Right lobe of liver (tissue), 6 donors: ENCODE data around the gene ROCK2. TPM values are rescaled to one million over a fixed set of nuclear protein-coding genes. Genes with fewer than 3 reads are reported as not detected.

ENCODE experiments used
- ATAC-seq, 4 donors: fragments of 200-7000 bp; cut with Tn5 transposase; one replicate each; pipeline ENCODE4 v1.9.1; 2020; ENCODE audit warnings: mild to moderate bottlenecking in 4 of 4, moderate library complexity in 4 of 4
- DNase-seq, 3 donors: peaks; one replicate each; pipeline ENCODE4 v3.0.0-alpha.2; 2020
- H3K27ac ChIP-seq, 3 donors: fragments of 200-600 bp; one replicate each; pipeline ENCODE4 v1.8.0; 2022
- H3K27me3 ChIP-seq, 2 donors: fragments of 200-600 bp; one replicate each; pipeline ENCODE4 v1.8.0; 2022
- H3K36me3 ChIP-seq, 4 donors: fragments of 200-600 bp; sonication (generic) in 1 of 4; one replicate each; pipeline versions ENCODE4 v1.5.1 to v1.8.0; 2017 to 2022; ENCODE audit warnings: control low read depth in 1 of 4
- H3K4me1 ChIP-seq, 4 donors: fragments of 200-600 bp; sonication (generic) in 1 of 4; one replicate each; pipeline versions ENCODE4 v1.5.1 to v1.8.0; 2017 to 2022; ENCODE audit warnings: control low read depth in 1 of 4
- H3K4me3 ChIP-seq, 3 donors: fragments of 200-600 bp; one replicate each; pipeline ENCODE4 v1.8.0; 2022
- H3K9me3 ChIP-seq, 4 donors: fragments of 200-600 bp; sonication (generic) in 1 of 4; one replicate each; pipeline versions ENCODE4 v1.5.1 to v1.8.0; 2017 to 2022; ENCODE audit warnings: control low read depth in 1 of 4
- CTCF ChIP-seq, 4 donors: fragments of 200-600 bp in 3 of 4; fragments of 450-650 bp in 1 of 4; IDR thresholded peaks; one replicate each; pipeline versions ENCODE4 v1.5.1 to v1.8.0; 2016 to 2022; ENCODE audit warnings: antibody characterized with exemption in 4 of 4, mild to moderate bottlenecking in 2 of 4
- POLR2A ChIP-seq: fragments of 450-650 bp; IDR thresholded peaks from one replicate; pipeline ENCODE4 v1.6.1; 2017; ENCODE audit warnings: antibody characterized with exemption, mild to moderate bottlenecking
- WGBS: methylation state at CpG from one replicate; pipeline ENCODE4 v1.1.6; 2018; ENCODE audit warnings: low coverage, low lambda C conversion rate; ENCODE audit not compliant: insufficient coverage; ENCODE audit errors: missing lambda C conversion rate; 5-methylcytosine and 5-hydroxymethylcytosine counted together
- intact Hi-C, 2 donors: fragments of 100-400 bp; cut with DNase I; formaldehyde crosslinking; loops; one replicate each; pipeline versions ENCODE4 v1.11.2 to v1.14.1; 2022
- total RNA-seq, 6 experiments: library from RNA; depleted of rRNA in 2 of 6; stranded (reverse); fragments of >200 nt in 2 of 6; fragmentation: NEBNext Ultra II Directional in 3 of 6; extraction: Animal tissue kit (Norgen Biotek cat#: 25700) in 3 of 6; gene quantifications; one replicate each; pipeline versions ENCODE4 v1.1.0 to v1.2.4, GENCODE V29; 2016 to 2023
- donor health status: DM: no; HTN: yes; CAD: no.
- donor health status: DM: no; HTN: no; CAD: no.
- donor health status: DM: no; HTN: no; CAD: no.
- donor health status: DM: no; HTN: yes; CAD: no.
- donor health status: DM: no; HTN: yes; CAD: no.

The ROCK2 gene
- total RNA-seq, 6 experiments from 2014 or later: 11.6 to 23.9 (median 19.8) TPM

DNA sequence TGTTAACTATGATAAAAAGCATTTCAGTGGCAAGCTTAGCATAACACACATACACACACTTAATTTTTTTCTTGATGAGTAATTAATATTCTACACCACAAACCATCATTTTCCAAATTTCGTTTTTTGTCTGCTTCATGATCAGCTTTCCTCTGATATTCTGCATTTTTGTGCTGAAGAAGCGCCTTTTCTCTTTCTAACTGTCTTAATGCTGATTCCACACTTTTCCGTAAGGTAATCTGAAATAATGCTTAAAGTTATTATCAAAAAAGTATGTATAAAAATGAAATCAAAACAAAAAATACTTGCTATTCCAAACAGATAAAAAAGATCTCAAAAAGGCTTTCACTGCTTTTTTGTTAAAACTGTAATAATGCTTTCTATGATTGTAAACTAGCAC, 129.0 kb downstream of the ROCK2 start:
- Histone ChIP-seq H3K27me3 (no peaks in the 10 kb centered on the region), H3K4me3 (no peak overlapping the region), H3K4me1 (no peaks in the 10 kb centered on the region), H3K27ac (no peak overlapping the region), H3K9me3 (no peaks in the 10 kb centered on the region), H3K36me3 (peaks cover 0 to 33% (median 6%) of the 10 kb centered on the region in 4 donors)
- no peak for DNase-seq
- ATAC-seq: no peak
- TF ChIP-seq CTCF (IDR thresholded peaks at IDR 0.05) (no peak), POLR2A (no peak)
- WGBS: 76% methylated on average over 3 of the region's 3 CpGs
- intact Hi-C loops: loop anchor here in 1 of 2 donors (10.0 kb wide), 1 partner anchor 81 kb away; a partner anchor contains a TSS

- peaks cover 0 to 36% (median 6%) of the 10 kb centered on the region in 4 donors for H3K36me3 ChIP-seq
- 67% methylated on average over 4 of the region's 4 CpGs for WGBS
Observed at GRCh38 chr2:11214770-11215169, 129.7 kb downstream of the ROCK2 start.

DNA sequence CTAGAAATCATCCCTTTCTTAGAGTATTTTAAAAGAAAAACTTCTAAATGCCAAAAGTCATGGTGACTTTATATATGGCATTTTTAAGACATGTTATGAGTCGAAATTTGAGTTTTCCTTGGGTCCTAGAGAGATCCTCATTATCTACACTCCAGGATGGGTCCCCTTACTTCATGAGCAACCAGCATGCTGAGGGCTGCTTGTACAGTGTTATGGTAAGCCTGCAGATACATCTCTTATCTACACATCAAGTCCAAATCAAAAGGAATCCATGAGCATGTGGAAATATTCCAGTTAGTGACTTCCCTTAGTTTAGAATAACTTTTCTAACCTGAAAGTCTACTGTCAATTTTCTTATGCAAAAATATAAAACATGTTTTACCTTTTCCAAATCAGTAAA, 130.5 kb downstream of the ROCK2 start:
- 80% methylated on average over 1 of the region's 1 CpG for WGBS
- intact Hi-C loops: loop anchor here in 1 of 2 donors (10.0 kb wide), 1 partner anchor 79 kb away; a partner anchor contains a TSS
- Histone ChIP-seq H3K27me3 (no peaks in the 10 kb centered on the region), H3K4me3 (no peak overlapping the region), H3K36me3 (peaks cover 0 to 39% (median 6%) of the 10 kb centered on the region in 4 donors), H3K9me3 (no peaks in the 10 kb centered on the region), H3K4me1 (no peaks in the 10 kb centered on the region), H3K27ac (no peak overlapping the region)
- TF ChIP-seq POLR2A (no peak), CTCF (IDR thresholded peaks at IDR 0.05) (no peak)
- ATAC-seq (no peak), DNase-seq (no peak)

More at GRCh38 chr2:11214770-11215169, 129.7 kb downstream of the ROCK2 start:
- no peaks in the 10 kb centered on the region for H3K9me3 ChIP-seq
- DNase-seq (no peak), ATAC-seq (no peak)
- TF ChIP-seq CTCF (IDR thresholded peaks at IDR 0.05) (no peak), POLR2A (no peak)
- intact Hi-C loops: loop anchor here in 1 of 2 donors (10.0 kb wide), 1 partner anchor 80 kb away; a partner anchor contains a TSS
- H3K27ac ChIP-seq: no peak overlapping the region
- H3K4me1 ChIP-seq: no peaks in the 10 kb centered on the region
- H3K4me3 ChIP-seq: no peak overlapping the region
- H3K27me3 ChIP-seq: no peaks in the 10 kb centered on the region

- peaks cover 0 to 39% (median 7%) of the 10 kb centered on the region in 4 donors for H3K36me3 ChIP-seq
- no peak for ATAC-seq
- TF ChIP-seq CTCF (IDR thresholded peaks at IDR 0.05): no peak
- no peak for TF ChIP-seq POLR2A
Observed at GRCh38 chr2:11213090-11213638, 131.3 kb downstream of the ROCK2 start.

More at GRCh38 chr2:11213090-11213638, 131.3 kb downstream of the ROCK2 start:
- no peaks in the 10 kb centered on the region for H3K9me3 ChIP-seq
- H3K27ac ChIP-seq: no peak overlapping the region
- intact Hi-C loops: loop anchor here in 1 of 2 donors (10.0 kb wide), 1 partner anchor 78 kb away; a partner anchor contains a TSS
- H3K27me3 ChIP-seq: no peaks in the 10 kb centered on the region
- no peak overlapping the region for H3K4me3 ChIP-seq
- DNase-seq: no peak
- WGBS: 96% methylated on average over 5 of the region's 5 CpGs
- no peaks in the 10 kb centered on the region for H3K4me1 ChIP-seq
